GM19467 (cell line): ENCODE measurements around the gene MEMO1.
"Not testable (repeated sequence)": the region's sequence is repeated elsewhere in the genome, so short reads cannot be mapped to it uniquely, and the experiment has no call there.

Source experiments
- ATAC-seq: cut with Tn5 transposase; IDR thresholded peaks from one replicate; pipeline ENCODE4 v1.9.1; 2021; ENCODE audit warnings: mild to moderate bottlenecking, moderate library complexity; ENCODE audit not compliant: unreplicated experiment

The MEMO1 gene

DNA sequence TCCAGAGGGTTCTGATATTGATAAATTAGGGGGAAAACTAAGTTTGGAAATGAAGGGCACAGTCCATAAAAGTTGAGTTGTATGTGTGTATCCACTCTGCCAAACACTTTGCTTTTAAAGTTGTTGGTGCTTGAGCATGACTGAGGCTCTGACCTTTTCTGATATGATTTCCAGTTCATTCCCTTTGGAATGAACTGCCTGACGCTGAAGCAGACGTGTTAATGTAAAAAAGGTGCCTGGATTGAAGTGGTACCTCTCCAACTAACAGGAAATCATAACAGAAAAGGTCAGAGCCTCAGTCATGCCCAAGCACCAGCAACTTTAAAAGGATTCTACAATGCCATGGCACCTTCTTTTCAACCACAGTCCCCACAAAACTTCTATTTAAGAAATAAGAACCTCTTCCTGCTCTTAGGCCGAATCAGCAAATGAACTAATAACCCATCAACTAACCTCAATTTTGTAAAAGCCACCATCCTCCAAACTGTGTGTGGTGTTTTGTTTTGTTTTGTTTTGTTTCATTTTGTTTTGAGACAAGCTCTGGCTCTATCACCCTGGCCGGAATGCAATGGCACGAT lies 52.6 kb downstream of the MEMO1 start:
- ATAC-seq: no peak

DNA sequence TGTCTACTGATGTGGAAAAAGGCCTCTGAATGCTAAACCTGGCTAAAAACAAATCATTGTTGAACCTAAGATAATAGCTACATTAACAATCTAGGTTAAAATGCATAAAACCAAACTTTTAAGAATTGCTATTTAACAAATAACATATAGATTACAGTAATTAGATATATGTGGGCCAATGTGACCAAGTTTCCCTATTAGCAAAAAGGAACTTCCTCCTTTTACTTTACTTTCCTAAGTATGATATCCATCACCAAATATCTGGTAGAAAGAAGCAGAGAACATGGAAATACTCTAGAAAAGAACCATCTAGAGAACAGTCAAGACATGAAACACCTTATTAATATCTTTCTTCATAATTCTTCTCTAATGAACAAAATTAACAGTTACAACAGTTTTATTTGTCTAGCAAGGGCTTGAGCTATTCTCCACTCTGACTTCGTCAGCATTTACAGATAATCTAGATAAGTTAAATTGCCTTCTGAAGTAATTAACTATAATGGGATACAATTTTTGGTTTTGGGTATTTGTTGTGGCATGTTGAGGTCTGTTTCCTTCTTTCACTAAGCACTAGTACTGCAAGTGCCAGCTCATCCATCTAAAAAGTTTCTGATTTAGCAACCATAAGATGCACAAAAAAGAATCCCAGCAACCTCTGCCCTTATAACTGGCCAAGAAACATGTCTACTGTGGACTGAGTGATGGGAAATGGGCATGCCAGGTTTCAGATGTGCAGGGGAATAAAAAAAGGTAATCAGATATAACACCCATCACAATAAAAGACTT lies 53.3 kb downstream of the MEMO1 start:
- ATAC-seq: no peak

DNA sequence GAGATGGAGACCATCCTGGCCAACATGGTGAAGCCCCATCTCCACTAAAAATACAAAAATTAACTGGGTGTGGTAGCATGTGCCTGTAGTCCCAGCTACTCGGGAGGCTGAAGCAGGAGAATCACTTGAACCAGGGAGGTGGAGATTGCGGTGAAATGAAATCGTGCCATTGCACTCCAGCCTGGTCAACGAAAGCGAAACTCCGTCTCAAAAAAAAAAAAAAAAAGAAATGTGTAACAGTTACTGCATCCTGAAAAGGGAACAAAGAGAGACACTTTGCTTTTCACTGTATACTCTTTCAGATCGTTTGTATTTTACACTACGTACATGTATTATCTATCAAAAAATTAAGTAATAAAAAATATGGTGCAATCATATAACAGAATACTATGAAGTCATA lies 53.9 kb downstream of the MEMO1 start:
- not testable (repeated sequence) for ATAC-seq

GRCh38 chr2:31956312-31956711 lies 54.5 kb downstream of the MEMO1 start:
- no peak for ATAC-seq

- not testable (repeated sequence) for ATAC-seq
These were observed 57.7 kb downstream of the MEMO1 start for GRCh38 chr2:31953095-31953494.

DNA sequence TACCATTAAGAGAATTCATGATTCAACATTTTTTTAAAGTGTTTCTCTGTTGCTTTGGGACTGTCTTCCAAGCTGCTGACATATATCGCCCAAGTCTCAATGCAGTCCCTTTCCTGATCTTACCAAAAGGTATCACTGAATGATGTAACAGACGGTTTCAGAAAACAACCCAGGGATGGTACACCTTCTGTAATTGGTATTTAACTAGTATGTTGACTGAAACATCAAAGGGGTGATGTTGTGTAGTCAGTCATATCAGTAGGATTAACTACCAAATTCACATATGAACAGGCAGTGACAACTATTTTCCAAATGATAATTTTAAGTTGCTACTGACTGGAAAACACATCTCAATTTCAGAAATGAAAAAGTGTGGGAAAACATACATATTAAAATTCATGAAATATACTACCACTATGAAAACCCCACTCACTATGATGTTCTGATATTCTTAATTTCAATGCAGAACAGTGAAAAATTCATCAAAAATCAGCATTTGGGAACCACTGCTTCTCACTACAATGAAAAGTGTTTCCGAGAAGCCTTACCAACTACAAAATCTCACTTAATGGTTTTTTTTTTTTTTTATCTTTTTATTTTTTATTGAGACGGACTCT lies 59.8 kb downstream of the MEMO1 start:
- ATAC-seq: no peak

GRCh38 chr2:31947871-31948270 lies 62.9 kb downstream of the MEMO1 start:
- ATAC-seq: no peak

GRCh38 chr2:31946838-31947237 lies 64.0 kb downstream of the MEMO1 start:
- no peak for ATAC-seq

DNA sequence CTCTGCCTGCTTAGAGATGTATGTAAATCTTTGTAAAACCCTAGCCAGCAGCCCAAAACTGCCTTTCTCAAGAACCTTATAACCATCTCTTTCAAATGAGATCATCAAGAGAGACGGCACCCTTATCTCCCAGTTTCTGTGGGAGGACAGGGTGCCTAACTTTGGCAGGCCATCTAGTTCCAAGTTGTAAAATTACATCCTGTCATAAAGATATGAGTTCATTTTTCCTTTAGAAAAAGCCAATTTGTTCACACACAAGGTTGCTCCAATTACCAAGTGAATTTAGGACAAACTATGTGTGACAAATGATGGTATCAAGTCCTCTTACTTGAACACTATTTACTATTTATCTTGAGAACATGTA lies 65.3 kb downstream of the MEMO1 start:
- ATAC-seq: no peak

- no peak for ATAC-seq
These were observed 65.8 kb downstream of the MEMO1 start for GRCh38 chr2:31944828-31945571.

- no peak for ATAC-seq
These were observed 67.1 kb downstream of the MEMO1 start for GRCh38 chr2:31943636-31944225.

GRCh38 chr2:31940920-31941319 lies 69.9 kb downstream of the MEMO1 start:
- no peak for ATAC-seq

DNA sequence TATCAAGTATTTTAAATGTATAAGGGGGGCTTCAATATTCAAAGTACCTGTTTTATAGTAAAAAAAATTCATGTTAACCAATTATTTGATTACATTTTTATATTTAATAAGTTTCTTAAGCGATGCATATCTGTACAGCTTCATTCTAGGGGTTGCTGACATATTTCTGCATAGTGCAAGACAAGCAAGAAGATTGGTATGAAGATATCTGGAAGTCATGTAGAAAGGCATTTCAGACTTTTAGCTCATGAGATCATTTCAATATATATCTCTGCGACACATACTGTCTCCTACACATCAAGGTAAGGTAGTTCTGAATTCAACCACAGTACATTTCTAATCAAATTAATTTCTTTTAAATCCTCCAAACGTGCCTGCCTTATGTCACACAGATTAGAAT lies 73.1 kb downstream of the MEMO1 start:
- no peak for ATAC-seq

- ATAC-seq: no peak
These were observed 75.4 kb downstream of the MEMO1 start for GRCh38 chr2:31935370-31935769.

DNA sequence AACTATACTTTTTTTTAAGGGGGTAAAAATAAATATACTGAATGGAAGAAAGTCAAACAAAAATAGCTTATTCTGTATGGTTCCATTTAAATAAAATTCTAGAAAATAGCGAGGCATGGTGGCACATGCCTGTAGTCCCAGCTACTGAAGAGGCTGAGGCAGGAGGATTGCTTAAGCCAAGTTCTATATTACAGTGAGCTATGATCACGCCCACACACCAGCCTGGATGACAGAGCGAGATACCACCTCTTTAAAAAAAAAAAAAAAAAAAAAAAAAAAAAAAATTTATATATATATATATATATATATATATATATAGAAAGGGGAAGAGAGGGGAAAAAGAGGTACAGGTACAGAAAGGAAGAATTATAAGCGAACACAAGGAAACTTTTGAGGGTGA lies 77.7 kb downstream of the MEMO1 start:
- no peak for ATAC-seq

DNA sequence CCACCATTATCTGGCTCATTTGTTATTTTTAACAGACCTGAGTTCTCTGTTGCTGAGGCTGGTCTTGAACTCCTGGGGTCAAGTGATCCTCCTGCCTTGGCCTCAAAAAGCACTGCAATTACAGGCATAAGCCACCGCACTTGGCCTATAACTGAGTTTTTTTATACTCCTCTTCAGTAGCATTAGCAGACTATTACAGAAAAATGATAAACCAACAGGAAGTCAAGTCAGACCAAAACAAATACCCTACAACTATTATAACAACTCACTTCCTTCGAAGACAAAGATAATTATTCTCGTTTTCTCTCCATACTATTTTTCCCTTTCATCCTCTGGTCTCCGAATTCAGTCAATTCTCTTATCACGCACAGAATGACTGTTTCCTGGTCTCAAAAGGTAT lies 78.2 kb downstream of the MEMO1 start:
- ATAC-seq: no peak

DNA sequence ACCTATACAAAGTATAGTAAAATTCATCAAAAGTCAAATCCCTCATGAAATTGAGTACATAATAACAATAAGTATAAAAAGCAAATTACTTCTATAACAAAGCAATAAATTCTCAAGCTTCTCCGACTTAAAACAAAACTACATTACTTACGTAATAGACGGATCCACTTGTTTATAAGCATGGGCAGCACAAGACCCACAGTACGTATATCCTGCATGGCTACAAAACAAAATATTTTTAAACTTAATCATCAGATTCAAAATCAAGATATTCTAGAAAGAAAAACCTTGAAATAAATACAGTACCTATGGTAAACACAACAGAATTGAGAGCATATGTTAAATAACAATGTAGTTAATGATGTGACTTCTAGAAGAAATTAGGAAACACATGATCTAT lies 78.9 kb downstream of the MEMO1 start:
- no peak for ATAC-seq

DNA sequence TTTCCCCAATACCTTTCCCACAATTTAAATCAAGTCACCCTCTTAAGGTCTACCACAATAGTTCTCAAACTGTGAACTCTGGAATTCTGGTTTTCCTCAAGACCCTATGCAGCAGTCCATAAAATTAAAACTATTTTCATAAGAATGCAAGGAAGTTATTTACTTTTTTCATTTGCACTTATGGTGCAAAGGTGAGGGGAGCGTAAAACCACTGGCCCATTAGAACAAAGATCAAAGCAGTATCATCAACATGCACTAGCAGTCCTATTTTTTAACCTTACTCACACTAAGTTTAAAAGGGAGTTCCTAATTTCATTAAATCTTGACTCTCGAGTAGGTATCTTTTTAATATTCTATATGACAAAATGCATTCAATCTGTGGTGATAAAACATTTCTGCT lies 85.3 kb downstream of the MEMO1 start:
- ATAC-seq: no peak

- no peak for ATAC-seq
These were observed 87.1 kb downstream of the MEMO1 start for GRCh38 chr2:31923662-31924061.

DNA sequence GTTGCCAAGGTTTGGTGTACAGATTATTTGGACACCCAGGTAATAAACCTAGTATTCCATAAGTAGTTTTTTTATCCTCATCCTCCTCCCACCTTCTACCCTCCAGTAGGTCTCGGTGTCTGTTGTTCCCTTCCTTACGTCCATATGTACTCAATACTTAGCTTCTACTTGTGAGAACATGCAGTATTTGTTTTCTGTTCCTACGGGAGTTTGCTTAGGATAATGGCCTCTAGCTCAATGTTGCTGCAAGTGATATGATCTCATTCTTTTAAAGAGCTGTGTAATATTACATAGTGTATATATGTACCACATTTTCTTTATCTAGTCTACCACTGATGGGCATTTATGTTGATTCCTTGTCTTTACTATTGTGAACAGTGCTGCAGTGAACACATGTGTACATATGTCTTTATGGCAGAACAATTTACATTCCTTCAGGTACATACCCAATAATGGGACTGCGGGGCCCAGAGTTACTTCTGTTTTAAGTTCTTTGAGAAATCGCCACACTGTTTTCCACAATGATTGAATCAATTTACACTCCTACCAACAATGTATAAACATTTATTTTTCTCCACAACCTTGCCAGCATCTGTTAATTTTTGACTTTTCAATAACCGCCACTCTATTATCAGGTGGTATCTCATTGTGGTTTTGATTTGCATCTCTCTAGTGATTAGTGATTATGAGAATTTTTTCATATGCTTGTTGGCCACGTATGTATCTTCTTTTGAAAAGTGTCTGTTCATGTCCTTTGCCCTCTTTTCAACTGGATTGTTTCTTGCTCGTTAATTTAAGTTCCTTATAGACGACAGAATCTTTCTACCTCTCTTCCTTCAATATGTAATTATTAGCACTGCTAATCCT lies 88.0 kb downstream of the MEMO1 start:
- no peak for ATAC-seq
